IMR-90 (cell line): Measurements from ENCODE around the gene RPL12. TPM values are rescaled to one million over a fixed set of nuclear protein-coding genes. Genes with fewer than 3 reads are reported as not detected.
A peak's percentile ranks its signal among the peaks of the same experiment; 100 is the strongest.

Source experiments
- ATAC-seq: fragments of 200-7000 bp; cut with Tn5 transposase; 2 replicates; pipeline ENCODE4 v1.9.1; 2020; ENCODE audit warnings: low read depth, mild to moderate bottlenecking, moderate library complexity
- BruUV-seq: library from RNA; stranded (reverse); fragments of 400-500 nt; replicated peaks from 2 replicates; lab custom pipeline; 2021; lab: Mats Ljungman, UMichigan
- CTCF ChIA-PET: fragments of 300-600 bp; formaldehyde crosslinking; extraction: SDS; loops from one replicate; lab custom pipeline; 2021; ENCODE audit warnings: antibody characterized with exemption; lab: Yijun Ruan, JAX
- POLR2A ChIA-PET: fragments of 300-600 bp; sonication (Branson Sonifier 250); formaldehyde crosslinking; loops from one replicate; lab custom pipeline; 2022; ENCODE audit warnings: antibody characterized with exemption; ENCODE audit not compliant: unreplicated experiment; lab: Charles Lee
- DNase-seq: peaks from one replicate; pipeline ENCODE4 v3.0.0; 2013
- H2AFZ ChIP-seq: replicated peaks from 2 replicates; pipeline ENCODE3; 2013; ENCODE audit warnings: low read length, mild to moderate bottlenecking; ENCODE audit not compliant: poor library complexity
- H2AK5ac ChIP-seq: 2 replicates; pipeline ENCODE4 v1.6.1; 2013; ENCODE audit warnings: low read depth, low read length, inconsistent platforms
- H2AK9ac ChIP-seq: replicated peaks from 2 replicates; pipeline ENCODE3; 2013; ENCODE audit warnings: mild to moderate bottlenecking, low read depth, low read length, moderate library complexity; ENCODE audit not compliant: poor library complexity
- H2BK120ac ChIP-seq: 2 replicates; pipeline ENCODE4 v1.6.1; 2013; ENCODE audit warnings: low read depth, low read length, inconsistent platforms
- H2BK15ac ChIP-seq: 3 replicates; pipeline ENCODE4 v1.6.1; 2013; ENCODE audit warnings: low read depth, low read length, inconsistent platforms
- H2BK20ac ChIP-seq: 2 replicates; pipeline ENCODE4 v1.6.1; 2013; ENCODE audit warnings: low read depth, mild to moderate bottlenecking, inconsistent platforms, low read length, moderate library complexity
- H2BK5ac ChIP-seq: 2 replicates; pipeline ENCODE4 v1.6.1; 2013; ENCODE audit warnings: mild to moderate bottlenecking, low read depth, low read length, inconsistent platforms; ENCODE audit not compliant: poor library complexity, severe bottlenecking
- H3K14ac ChIP-seq: replicated peaks from 2 replicates; pipeline ENCODE4 v1.6.1; 2013; ENCODE audit warnings: low read depth, low read length, inconsistent platforms
- H3K18ac ChIP-seq: 2 replicates; pipeline ENCODE4 v1.6.1; 2013; ENCODE audit warnings: low read depth, low read length, control low read depth
- H3K23ac ChIP-seq: 2 replicates; pipeline ENCODE4 v1.6.1; 2013; ENCODE audit warnings: low read depth, low read length, inconsistent platforms
- H3K27ac ChIP-seq: 2 replicates; pipeline ENCODE4 v1.5.1; 2013; ENCODE audit warnings: mild to moderate bottlenecking, control low read depth, low read length; ENCODE audit not compliant: insufficient read depth
- H3K27me3 ChIP-seq: 2 replicates; pipeline ENCODE4 v1.6.1; 2013; ENCODE audit warnings: low read length; ENCODE audit not compliant: control insufficient read depth, insufficient read depth
- H3K36me3 ChIP-seq: 2 replicates; pipeline ENCODE4 v1.6.1; 2013; ENCODE audit warnings: low read length, mixed read lengths; ENCODE audit not compliant: control insufficient read depth, insufficient read depth
- H3K4ac ChIP-seq: 2 replicates; pipeline ENCODE4 v1.6.1; 2013; ENCODE audit warnings: low read depth, low read length, inconsistent platforms
- H3K4me1 ChIP-seq: 2 replicates; pipeline ENCODE4 v1.6.1; 2013; ENCODE audit warnings: low read length, mixed read lengths; ENCODE audit not compliant: control insufficient read depth, insufficient read depth
- H3K4me2 ChIP-seq: 2 replicates; pipeline ENCODE4 v1.6.1; 2013; ENCODE audit warnings: low read depth, mild to moderate bottlenecking, control low read depth, low read length, moderate library complexity
- H3K4me3 ChIP-seq: 2 replicates; pipeline ENCODE4 v1.5.1; 2013; ENCODE audit warnings: low read depth, mild to moderate bottlenecking, control low read depth, low read length, moderate library complexity; ENCODE audit not compliant: insufficient read depth
- H3K56ac ChIP-seq: 2 replicates; pipeline ENCODE4 v1.6.1; 2013; ENCODE audit warnings: low read length, inconsistent platforms; ENCODE audit not compliant: insufficient read depth; ENCODE audit errors: extremely low read depth
- H3K79me1 ChIP-seq, 2 experiments: 2 replicates each; pipeline ENCODE4 v1.6.1; 2013; ENCODE audit warnings: low read length in 2 of 2, inconsistent platforms in 1 of 2, low read depth in 1 of 2
- H3K9ac ChIP-seq: 2 replicates; pipeline ENCODE4 v1.6.1; 2013; ENCODE audit warnings: low read depth, low read length, control low read depth
- H3K9me1 ChIP-seq: 2 replicates; pipeline ENCODE4 v1.6.1; 2013; ENCODE audit warnings: low read length, inconsistent platforms; ENCODE audit not compliant: insufficient read depth
- H3K9me3 ChIP-seq: 2 replicates; pipeline ENCODE4 v1.6.1; 2013; ENCODE audit warnings: low read length; ENCODE audit not compliant: control insufficient read depth, insufficient read depth
- H4K20me1 ChIP-seq: 2 replicates; pipeline ENCODE4 v1.6.1; 2013; ENCODE audit warnings: low read length, inconsistent platforms; ENCODE audit not compliant: insufficient read depth
- H4K5ac ChIP-seq: 2 replicates; pipeline ENCODE4 v1.6.1; 2013; ENCODE audit warnings: mild to moderate bottlenecking, low read depth, low read length, control low read depth
- H4K8ac ChIP-seq, 2 experiments: 2 replicates each; pipeline ENCODE4 v1.6.1; 2013; ENCODE audit warnings: low read depth in 2 of 2, low read length in 2 of 2, control low read depth in 1 of 2, inconsistent platforms in 1 of 2
- H4K91ac ChIP-seq: 2 replicates; pipeline ENCODE4 v1.6.1; 2013; ENCODE audit warnings: low read depth, low read length, inconsistent platforms; ENCODE audit not compliant: insufficient read depth
- CEBPB ChIP-seq: IDR thresholded peaks from 2 replicates; pipeline ENCODE4 v1.6.1; 2012; ENCODE audit warnings: low read depth, low read length, improper control_type of control experiment
- CHD1 ChIP-seq: IDR thresholded peaks from 2 replicates; pipeline ENCODE4 v1.6.1; 2012; ENCODE audit warnings: low read depth, low read length, improper control_type of control experiment
- CTCF ChIP-seq: conservative IDR thresholded peaks from 2 replicates; pipeline ENCODE4 v1.5.1; 2012; ENCODE audit warnings: mild to moderate bottlenecking, low read depth, low read length, improper control_type of control experiment
- ELK1 ChIP-seq: fragments of 150-350 bp; IDR thresholded peaks from 2 replicates; pipeline ENCODE4 v1.6.1; 2016; ENCODE audit warnings: low read depth, mild to moderate bottlenecking, low read length, moderate library complexity, borderline replicate concordance
- MAFK ChIP-seq: IDR thresholded peaks from 2 replicates; pipeline ENCODE4 v1.6.1; 2012; ENCODE audit warnings: low read depth, low read length, improper control_type of control experiment
- MAZ ChIP-seq: IDR thresholded peaks from 2 replicates; pipeline ENCODE4 v1.6.1; 2012; ENCODE audit warnings: low read depth, mild to moderate bottlenecking, low read length, improper control_type of control experiment, moderate library complexity, borderline replicate concordance
- MXI1 ChIP-seq: IDR thresholded peaks from 2 replicates; pipeline ENCODE4 v1.6.1; 2012; ENCODE audit warnings: low read depth, mild to moderate bottlenecking, low read length, moderate library complexity, borderline replicate concordance
- NFE2L2 ChIP-seq: fragments of 150-350 bp; IDR thresholded peaks from 2 replicates; pipeline ENCODE4 v1.6.1; 2016; ENCODE audit warnings: low read depth, mild to moderate bottlenecking, low read length
- POLR2A ChIP-seq: IDR thresholded peaks from 2 replicates; pipeline ENCODE4 v1.6.1; 2012; ENCODE audit warnings: mild to moderate bottlenecking, low read depth, low read length
- RCOR1 ChIP-seq: IDR thresholded peaks from 2 replicates; pipeline ENCODE4 v1.6.1; 2012; ENCODE audit warnings: mild to moderate bottlenecking, low read length, improper control_type of control experiment; ENCODE audit not compliant: insufficient replicate concordance
- RFX5 ChIP-seq: IDR thresholded peaks from 2 replicates; pipeline ENCODE4 v1.8.0; 2012; ENCODE audit warnings: low read depth, mild to moderate bottlenecking, low read length, moderate library complexity
- SMC3 ChIP-seq: fragments of 150-350 bp; IDR thresholded peaks from 2 replicates; pipeline ENCODE4 v1.6.1; 2016; ENCODE audit warnings: low read depth, mild to moderate bottlenecking, antibody characterized with exemption, low read length, moderate library complexity
- USF2 ChIP-seq: fragments of 150-350 bp; IDR thresholded peaks from 2 replicates; pipeline ENCODE4 v1.6.1; 2017; ENCODE audit warnings: mild to moderate bottlenecking, antibody characterized with exemption, low read length, low read depth
- WGBS, 2 experiments: methylation state at CpG; one replicate each; pipeline versions ENCODE4 v1.1.5 to v1.1.7; 2013; ENCODE audit warnings: missing lambda C conversion rate in 2 of 2; ENCODE audit not compliant: insufficient read length in 1 of 2; ENCODE audit errors: extremely low coverage in 2 of 2; 5-methylcytosine and 5-hydroxymethylcytosine counted together
- dilution Hi-C: fragments of 300-500 bp; cut with HindIII; formaldehyde crosslinking; loops from one replicate; pipeline ENCODE4 v1.14.3; 2018; ENCODE audit warnings: low sequenced_read_pairs; ENCODE audit not compliant: unreplicated experiment
- in situ Hi-C: fragments of 300-500 bp; cut with MboI; formaldehyde crosslinking; loops from 3 replicates; pipeline ENCODE4 v1.14.3; 2019; ENCODE audit warnings: low sequenced_read_pairs, inconsistent platforms, mixed read lengths
- intact Hi-C: fragments of 100-400 bp; cut with micrococcal nuclease; formaldehyde crosslinking; loops from 2 replicates; pipeline ENCODE4 v1.10.0; 2022
- polyA plus RNA-seq, 3 experiments: library from polyadenylated mRNA; depleted of rRNA; stranded (reverse); fragments of >200 nt; gene quantifications; 2 replicates each; pipeline ENCODE4 v1.2.3, GENCODE V29; 2012; ENCODE audit warnings: low replicate concordance in 1 of 3
- total RNA-seq: library from RNA; depleted of rRNA; stranded (reverse); fragments of >200 nt; gene quantifications from 2 replicates; pipeline ENCODE4 v1.2.3, GENCODE V29; 2012

The RPL12 gene
- total and polyA plus RNA-seq, 2 of the 4 experiments (the other 2 are of a cell fraction): 1,864 to 2,379 TPM

GRCh38 chr9:127398715-127399400 is 52.3 kb downstream of the RPL12 start:
- Histone ChIP-seq H2AK5ac (no peak overlapping the region), H3K4me1 (peaks cover 2% of the 10 kb centered on the region; the same call in 1 of the 2 replicates), H2BK120ac (no peak overlapping the region), H4K91ac (no peak overlapping the region), H3K27ac (no peak overlapping the region), H3K4me3 (no peak overlapping the region), H2BK5ac (no peak overlapping the region), H4K8ac (no peak overlapping the region), H3K4ac (no peak overlapping the region), H3K18ac (no peak overlapping the region), H3K36me3 (peaks cover 1% of the 10 kb centered on the region; the same call in 1 of the 2 replicates), H3K9me1 (peaks cover 3% of the 10 kb centered on the region; the same call in 1 of the 2 replicates), H3K14ac (no peak overlapping the region), H3K79me1 (peaks cover 0 to 13% of the 10 kb centered on the region in 2 experiments; a peak in 2 of 4 replicates), H2AK9ac (no peak overlapping the region), H3K4me2 (no peak overlapping the region; the same call in 1 of the 2 replicates), H3K27me3 (peaks cover 5% of the 10 kb centered on the region; the same call in 1 of the 2 replicates), H3K9ac (no peak overlapping the region), H2BK15ac (no peak overlapping the region), H4K5ac (no peak overlapping the region), H2BK20ac (no peak overlapping the region), H3K23ac (no peak overlapping the region), H3K9me3 (no peaks in the 10 kb centered on the region), H4K20me1 (peaks cover 6% of the 10 kb centered on the region; the same call in 1 of the 2 replicates), H2AFZ (peak overlapping the region; percentile 36), H3K56ac (no peak overlapping the region)
- ChIA-PET POLR2A (no interaction called here), CTCF (interaction anchor here (0.7 to 1.0 kb wide), 2 partner anchors 11 to 117 kb away, joined by 3 to 8 read pairs; no protein-coding TSS in a partner anchor)
- ATAC-seq (no peak), DNase-seq (no peak)
- in situ Hi-C loops (loop anchor here (5.0 to 25.0 kb wide), 2 partner anchors 182 to 462 kb away; no protein-coding TSS in a partner anchor), intact Hi-C loops (loop anchor here (10.0 kb wide), 1 partner anchor 114 kb away; no protein-coding TSS in a partner anchor), dilution Hi-C loops (no loop called here)
- 100% methylated on average over 4 of the region's 13 CpGs; no CpG with 5 or more reads in 1 of the 2 experiments for WGBS, 2 experiments
- no TSS peak for BruUV-seq
- TF ChIP-seq POLR2A (no peak), ELK1 (no peak), RFX5 (no peak), CEBPB (no peak), MAFK (no peak), NFE2L2 (no peak), CHD1 (no peak), MAZ (no peak), CTCF (no peak), USF2 (no peak), MXI1 (no peak), SMC3 (no peak), RCOR1 (no peak)
